ENCODE data around the gene ACOX1.

The ACOX1 gene

DNA sequence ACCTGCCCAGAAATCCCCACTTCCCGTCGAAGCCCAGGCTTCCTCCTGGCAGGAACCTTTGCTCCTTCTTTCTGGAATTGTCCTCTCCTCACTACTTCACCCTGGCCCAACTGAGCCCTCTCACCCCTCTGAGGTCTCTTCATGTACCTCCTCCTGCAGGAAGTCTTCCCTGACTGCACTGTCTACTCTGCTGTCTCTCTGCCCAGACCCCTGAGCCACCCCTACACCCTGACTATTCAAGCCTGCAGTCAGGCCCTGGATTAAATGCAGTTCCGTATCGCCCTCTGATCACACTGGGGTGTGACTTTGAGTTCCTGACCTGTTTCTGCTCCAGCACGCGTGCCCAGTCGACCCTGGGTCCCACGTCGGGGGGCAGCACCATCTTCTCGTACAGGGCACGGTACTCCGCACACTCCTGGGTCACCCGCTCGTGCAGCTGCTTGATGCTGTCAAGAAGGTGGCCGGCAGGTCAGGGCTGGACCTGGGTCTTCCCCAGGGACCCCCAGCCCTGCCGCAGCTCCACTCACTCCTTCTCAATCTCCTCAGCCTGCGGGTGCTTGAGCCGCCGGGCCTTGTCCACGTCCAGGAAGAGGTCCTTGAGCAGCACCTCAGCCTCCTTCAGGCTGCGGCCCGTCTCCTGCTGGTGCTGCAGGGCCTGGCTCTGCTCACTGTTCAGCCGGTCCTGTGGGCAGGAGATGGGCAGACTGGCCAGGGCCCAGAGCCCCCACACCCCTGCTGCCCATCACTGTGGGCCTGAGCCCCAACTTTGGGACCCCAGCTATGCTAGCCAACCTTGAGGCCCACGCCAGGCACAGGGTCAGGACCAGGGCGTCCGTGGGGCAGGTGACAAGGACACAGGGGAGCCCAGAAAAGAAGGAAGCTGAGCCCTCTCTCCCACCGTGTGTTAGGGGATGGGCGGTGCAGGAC is 44.3 kb upstream of the ACOX1 start:
- no peak for DNase-seq (ENCODE audit: low read depth)
- H3K4me3 ChIP-seq (ENCODE audit: low read length) = no peak overlapping the region
- TF ChIP-seq, protein P1, sequence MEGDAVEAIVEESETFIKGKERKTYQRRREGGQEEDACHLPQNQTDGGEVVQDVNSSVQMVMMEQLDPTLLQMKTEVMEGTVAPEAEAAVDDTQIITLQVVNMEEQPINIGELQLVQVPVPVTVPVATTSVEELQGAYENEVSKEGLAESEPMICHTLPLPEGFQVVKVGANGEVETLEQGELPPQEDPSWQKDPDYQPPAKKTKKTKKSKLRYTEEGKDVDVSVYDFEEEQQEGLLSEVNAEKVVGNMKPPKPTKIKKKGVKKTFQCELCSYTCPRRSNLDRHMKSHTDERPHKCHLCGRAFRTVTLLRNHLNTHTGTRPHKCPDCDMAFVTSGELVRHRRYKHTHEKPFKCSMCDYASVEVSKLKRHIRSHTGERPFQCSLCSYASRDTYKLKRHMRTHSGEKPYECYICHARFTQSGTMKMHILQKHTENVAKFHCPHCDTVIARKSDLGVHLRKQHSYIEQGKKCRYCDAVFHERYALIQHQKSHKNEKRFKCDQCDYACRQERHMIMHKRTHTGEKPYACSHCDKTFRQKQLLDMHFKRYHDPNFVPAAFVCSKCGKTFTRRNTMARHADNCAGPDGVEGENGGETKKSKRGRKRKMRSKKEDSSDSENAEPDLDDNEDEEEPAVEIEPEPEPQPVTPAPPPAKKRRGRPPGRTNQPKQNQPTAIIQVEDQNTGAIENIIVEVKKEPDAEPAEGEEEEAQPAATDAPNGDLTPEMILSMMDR (conservative IDR thresholded peaks at IDR 0.05; ENCODE audit: low read length) = no peak

DNA sequence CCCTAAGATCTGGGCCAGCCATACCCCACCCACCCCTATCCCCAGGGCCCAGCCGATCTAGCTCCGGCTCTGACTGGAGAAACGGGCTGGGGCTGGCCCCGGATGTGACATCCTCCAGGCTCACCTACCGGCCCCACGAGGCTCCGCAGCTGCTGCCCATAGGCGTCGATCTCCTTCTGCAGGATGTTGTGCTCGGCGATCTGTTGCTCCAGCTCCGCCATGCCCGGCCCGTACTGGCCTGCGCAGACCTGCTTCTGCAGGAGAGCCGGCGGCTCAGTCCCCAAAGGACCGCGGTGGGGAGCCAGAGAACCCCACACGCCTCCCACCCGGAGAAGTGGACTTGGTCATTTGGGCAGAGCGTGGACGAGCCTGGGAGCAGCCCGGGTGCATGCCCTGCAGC is 43.3 kb upstream of the ACOX1 start:
- no peak for DNase-seq (ENCODE audit: low read depth)
- TF ChIP-seq, protein P1 (conservative IDR thresholded peaks at IDR 0.05; ENCODE audit: low read length) = no peak

DNA sequence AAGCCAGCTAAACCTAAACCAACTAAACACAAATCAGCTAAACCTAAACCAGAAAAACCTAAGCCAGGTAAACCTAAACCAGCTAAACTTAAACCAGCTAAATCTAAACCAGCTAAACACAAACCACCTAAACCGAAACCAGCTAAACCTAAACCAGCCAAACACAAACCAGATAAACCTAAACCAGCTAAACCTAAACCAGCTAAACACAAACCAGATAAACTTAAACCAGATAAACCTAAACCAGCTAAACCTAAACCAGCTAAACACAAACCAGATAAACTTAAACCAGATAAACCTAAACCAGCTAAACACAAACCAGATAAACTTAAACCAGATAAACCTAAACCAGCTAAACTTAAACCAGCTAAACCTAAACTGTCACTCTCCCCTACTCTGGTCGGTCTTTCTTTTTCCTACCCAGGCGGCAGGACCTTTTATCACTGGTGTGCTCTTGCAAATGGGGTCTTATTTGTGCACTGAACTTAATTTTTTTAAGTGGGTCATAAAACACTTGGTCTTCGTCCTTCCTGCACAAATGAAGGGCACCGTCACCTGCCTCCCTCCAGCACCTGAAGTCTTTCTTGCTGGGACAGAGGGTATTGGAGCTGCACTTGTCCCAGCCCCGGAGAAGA is 41.0 kb upstream of the ACOX1 start:
- TF ChIP-seq, protein P1 (conservative IDR thresholded peaks at IDR 0.05; ENCODE audit: low read length) = no peak
- H3K4me3 ChIP-seq (ENCODE audit: low read length) = no peak overlapping the region
- no peak for DNase-seq (ENCODE audit: low read depth)

More for the DNA sequence above, 43.3 kb upstream of the ACOX1 start:
- no peak overlapping the region for H3K4me3 ChIP-seq (ENCODE audit: low read length)

DNA sequence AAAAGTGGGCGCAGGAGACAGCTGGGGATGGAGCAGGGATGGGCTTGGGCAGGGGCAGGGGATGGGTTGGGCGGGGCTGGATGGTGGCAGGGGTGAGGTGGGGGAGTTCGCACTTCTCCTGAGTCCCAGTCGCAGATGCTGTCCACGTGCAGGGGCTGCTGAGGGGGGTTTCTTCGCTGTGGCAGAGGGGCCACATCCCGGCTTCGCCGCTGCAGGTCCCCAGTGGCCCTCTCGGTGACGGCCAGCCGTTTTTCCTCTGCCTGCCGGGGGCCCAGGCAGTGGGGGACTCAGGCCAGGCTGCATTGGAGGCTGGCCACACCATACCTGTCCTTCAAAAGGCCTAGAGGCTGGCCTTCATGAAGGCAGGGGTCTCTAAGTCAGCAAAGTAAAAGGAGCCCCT is 39.8 kb upstream of the ACOX1 start:
- no peak for DNase-seq (ENCODE audit: low read depth)
- TF ChIP-seq, protein P1 (conservative IDR thresholded peaks at IDR 0.05; ENCODE audit: low read length) = no peak
- H3K4me3 ChIP-seq (ENCODE audit: low read length) = no peak overlapping the region

DNA sequence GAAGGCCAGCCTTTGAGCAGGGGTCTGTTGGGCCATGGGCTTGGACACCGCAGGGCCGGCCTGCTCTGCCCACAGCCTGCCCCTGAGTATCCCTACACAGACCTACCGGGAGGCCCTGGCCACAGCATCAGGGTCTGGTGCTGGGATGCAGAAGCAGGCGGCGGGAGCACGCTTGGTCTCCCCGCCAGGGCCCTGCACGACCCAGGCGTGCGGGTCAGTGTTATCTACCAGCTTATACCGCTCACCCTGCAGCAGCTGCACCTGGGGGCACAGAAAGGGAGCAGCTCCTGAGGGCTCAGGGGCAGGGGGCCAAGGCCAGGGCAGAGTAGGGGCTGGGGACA is 39.3 kb upstream of the ACOX1 start:
- no peak for DNase-seq (ENCODE audit: low read depth)
- TF ChIP-seq, protein P1 (conservative IDR thresholded peaks at IDR 0.05; ENCODE audit: low read length) = no peak
- no peak overlapping the region for H3K4me3 ChIP-seq (ENCODE audit: low read length)

DNA sequence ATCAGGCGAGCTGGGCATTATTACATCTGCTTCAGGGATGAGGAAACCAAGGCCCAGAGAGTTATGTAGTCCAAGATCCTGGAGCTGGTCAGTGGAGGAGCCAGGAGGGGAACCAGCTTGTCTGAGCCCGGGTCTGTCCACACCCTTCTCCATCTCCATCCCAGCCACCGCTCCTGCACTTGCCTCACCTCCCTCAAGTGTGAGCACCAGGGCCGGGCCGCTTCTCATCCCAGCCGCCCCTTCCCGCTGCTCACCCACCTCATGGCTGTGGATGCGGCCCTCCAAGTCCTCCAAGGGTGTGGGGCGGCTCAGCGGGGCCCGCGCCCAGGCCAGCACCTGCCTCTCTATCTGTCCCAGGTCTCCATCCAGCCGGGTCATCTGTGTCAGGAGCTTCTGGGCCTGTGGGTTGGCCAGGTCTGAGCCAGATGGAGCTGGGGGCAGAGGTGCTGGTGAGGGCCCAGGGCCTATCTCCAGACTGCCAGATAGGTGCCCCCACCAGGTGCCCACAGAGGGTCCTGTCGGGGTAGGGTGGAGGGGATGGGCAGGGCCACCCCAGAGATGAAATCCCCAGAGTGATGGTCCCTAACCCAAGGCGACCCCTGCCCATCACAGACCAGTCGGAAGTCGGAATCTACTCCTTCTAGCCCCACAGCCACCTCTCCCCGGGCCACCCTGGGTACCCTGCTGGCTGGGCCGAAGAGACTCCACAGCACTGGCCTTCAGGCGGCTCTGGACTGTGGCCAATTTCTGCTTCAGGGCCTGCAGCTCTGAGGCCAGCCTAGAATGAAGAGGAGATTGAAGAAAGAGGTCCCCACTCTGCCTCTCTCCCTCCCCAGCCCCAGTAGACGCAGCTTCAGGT is 38.7 kb upstream of the ACOX1 start:
- no peak for DNase-seq (ENCODE audit: low read depth)
- no peak overlapping the region for H3K4me3 ChIP-seq (ENCODE audit: low read length)
- TF ChIP-seq, protein P1 (conservative IDR thresholded peaks at IDR 0.05; ENCODE audit: low read length) = no peak

Data from AG10803 (cell line).